LNCAP (cell line): ENCODE measurements around the gene TGM5.

Source experiments
- TF ChIP-seq, protein P1 (sequence below): fragments of 450-650 bp; IDR thresholded peaks from 2 replicates; pipeline ENCODE4 v1.5.1; 2017; ENCODE audit warnings: mild to moderate bottlenecking

The TGM5 gene

DNA sequence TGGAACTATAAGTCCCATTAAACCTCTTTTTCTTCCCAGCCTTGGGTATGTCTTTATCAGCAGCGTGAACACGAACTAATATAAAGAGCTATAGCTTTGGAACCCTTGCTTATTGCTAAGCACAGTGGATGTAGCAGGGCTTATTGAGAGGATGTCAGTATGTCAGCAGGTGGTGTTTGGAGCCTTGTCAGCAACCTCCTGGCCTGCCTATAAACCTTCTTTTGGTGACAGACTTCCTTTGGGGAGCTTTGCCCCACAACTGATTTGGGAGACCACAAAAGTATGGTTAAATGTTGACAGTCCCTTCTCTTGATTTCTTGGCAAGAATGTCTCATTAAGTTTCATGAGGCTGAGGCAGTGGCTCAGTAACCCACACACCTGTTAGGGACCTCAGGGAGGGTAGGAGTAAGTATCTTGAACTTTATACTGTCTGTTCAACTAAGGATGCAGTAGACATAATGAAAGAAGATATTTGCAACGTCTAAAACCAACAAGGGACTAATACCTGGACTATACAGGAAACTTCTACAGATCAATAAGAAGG lies 66.7 kb downstream of the TGM5 start:
- TF ChIP-seq, protein P1, sequence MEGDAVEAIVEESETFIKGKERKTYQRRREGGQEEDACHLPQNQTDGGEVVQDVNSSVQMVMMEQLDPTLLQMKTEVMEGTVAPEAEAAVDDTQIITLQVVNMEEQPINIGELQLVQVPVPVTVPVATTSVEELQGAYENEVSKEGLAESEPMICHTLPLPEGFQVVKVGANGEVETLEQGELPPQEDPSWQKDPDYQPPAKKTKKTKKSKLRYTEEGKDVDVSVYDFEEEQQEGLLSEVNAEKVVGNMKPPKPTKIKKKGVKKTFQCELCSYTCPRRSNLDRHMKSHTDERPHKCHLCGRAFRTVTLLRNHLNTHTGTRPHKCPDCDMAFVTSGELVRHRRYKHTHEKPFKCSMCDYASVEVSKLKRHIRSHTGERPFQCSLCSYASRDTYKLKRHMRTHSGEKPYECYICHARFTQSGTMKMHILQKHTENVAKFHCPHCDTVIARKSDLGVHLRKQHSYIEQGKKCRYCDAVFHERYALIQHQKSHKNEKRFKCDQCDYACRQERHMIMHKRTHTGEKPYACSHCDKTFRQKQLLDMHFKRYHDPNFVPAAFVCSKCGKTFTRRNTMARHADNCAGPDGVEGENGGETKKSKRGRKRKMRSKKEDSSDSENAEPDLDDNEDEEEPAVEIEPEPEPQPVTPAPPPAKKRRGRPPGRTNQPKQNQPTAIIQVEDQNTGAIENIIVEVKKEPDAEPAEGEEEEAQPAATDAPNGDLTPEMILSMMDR: no peak

DNA sequence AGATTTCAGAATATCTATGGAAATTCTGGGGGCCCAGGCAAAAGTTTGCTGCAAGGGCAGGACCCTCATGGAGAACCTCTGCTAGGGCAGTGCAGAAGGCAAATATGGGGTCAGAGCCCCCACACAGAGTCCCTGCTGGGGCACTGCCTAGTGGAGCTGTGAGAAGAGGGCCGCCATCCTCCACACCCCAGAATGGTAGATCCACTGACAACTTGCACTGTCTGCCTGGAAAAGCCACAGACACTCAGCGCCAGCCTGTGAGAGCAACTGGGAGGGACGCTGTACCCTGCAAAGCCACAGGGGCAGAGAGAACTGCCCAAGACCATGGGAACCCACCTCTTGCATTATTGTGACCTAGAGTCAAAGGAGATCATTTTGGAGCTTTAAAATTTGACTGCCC lies 67.7 kb downstream of the TGM5 start:
- TF ChIP-seq, protein P1: no peak

DNA sequence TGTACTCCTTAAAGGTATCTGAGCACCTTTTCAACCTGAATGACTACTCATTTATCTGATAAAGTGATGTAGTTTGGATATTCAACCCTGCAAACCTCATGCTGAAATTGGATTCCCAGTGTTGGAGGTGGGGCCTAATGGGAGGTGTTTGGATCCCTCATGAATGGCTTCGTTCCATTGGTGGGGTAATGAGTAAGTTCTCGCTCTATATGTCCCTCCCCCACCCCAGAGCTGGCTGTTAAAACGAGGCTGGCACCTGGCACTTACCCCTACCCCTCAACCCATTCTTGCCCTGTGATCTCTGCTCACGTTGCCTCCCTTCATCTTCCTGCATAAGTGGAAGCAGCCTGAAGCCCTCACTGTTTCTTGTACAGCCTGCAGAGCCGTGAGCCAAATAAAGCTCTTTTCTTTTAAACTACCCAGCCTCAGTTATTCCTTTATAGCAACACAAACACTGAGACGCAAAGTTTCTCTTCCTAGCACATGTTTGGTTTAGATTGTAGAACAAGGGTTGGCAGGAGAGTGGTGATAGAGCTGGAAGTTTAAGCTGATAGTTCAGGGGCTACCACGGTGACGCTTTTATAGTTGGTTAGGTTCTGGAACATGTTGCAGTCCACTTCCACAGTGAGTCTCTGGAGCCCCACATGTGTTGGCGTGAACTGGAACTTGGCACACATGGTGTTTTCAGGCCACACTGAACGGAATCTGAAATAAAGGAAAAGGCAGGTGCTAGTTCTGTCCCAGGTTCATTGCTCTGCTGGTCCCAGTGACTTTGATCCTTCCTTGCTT lies 69.8 kb downstream of the TGM5 start:
- TF ChIP-seq, protein P1: no peak

DNA sequence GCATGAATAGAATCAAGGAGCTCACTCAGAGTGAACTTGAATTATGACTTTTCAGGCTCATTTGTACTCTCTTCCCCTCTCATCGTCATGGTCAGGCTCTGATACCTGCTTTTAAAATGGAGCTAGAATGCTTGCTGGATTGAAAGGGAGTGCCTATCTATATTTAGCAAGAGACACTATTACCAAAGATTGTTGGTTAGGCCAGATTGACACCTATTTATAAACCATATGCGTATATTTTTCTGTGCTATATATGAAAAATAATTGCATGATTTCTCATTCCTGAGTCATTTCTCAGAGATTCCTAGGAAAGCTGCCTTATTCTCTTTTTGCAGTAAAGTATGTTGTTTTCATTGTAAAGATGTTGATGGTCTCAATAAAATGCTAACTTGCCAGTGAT lies 71.9 kb downstream of the TGM5 start:
- TF ChIP-seq, protein P1: no peak

DNA sequence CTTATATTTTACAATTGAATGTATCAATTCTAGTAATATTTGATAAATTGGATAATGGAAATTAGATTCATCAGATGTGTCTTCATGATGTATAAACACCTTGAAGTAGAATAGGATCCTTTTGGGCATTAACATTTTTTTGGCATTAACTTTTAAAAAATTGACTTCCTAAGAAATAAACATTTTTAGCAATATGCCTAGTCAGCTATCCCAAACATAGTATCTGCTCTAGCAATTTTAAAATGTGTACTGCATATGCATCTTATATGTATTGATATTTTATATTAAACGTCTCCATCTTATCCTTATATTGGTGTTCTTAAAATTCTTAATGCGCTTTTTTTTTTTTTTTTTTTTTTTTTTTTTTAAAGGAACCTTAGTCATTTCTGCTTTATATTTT lies 73.0 kb downstream of the TGM5 start:
- TF ChIP-seq, protein P1: no peak

DNA sequence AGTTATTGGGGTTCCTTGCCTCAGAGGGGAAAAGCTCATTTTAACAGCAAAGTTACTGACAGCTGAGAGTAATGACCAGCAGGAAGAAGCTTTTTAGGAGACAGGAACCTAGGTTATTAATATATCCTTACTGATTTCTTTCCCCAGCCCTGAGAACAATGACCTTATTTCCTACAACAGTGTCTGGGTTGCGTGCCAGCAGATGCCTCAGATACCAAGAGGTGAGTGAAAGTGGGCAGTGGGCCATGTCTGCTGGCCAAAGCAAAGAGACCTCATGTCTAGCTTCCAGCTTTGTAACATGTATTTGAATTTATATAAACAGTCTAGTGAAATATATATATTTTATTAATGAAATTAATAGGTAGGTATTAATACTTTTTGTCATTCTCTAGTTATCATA lies 76.5 kb downstream of the TGM5 start:
- TF ChIP-seq, protein P1: no peak

DNA sequence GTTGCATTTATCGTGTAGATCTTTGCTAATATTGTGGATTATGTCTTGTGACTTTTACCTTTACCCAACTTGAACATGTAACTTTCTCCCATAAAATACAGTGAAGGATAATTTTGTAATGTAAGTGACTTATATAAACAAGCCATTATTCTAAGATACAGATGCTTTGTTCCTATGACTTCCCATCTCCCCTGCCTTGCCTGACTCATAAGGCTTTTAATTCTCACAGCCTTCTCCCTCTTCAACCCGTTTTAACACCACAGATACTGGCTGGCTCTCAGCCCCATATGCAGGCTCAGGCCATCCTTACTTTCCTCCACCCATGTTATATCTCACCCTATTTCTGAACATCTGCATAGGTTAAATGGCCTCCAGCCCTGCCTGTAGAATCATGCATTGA lies 77.4 kb downstream of the TGM5 start:
- TF ChIP-seq, protein P1: no peak
